ENCODE measurements around the gene SP110.

GRCh38 chr2:230246206-230246605 lies 26.4 kb upstream of the SP110 start:
- TF ChIP-seq CTCF (IDR thresholded peaks at IDR 0.05) (no peak), POLR2A (IDR thresholded peaks at IDR 0.05) (no peak)

Data from Peyer's patch (tissue), 4 donors.